IMR-90 (cell line): ENCODE results near the gene ESRRG. TPM values are rescaled to one million over a fixed set of nuclear protein-coding genes. Genes with fewer than 3 reads are reported as not detected.

Source experiments
- ATAC-seq: fragments of 200-7000 bp; cut with Tn5 transposase; 2 replicates; pipeline ENCODE4 v1.9.1; 2020; ENCODE audit warnings: low read depth, mild to moderate bottlenecking, moderate library complexity
- BruUV-seq: library from RNA; stranded (reverse); fragments of 400-500 nt; replicated peaks from 2 replicates; lab custom pipeline; 2021; lab: Mats Ljungman, UMichigan
- CTCF ChIA-PET: fragments of 300-600 bp; formaldehyde crosslinking; extraction: SDS; loops from one replicate; lab custom pipeline; 2021; ENCODE audit warnings: antibody characterized with exemption; lab: Yijun Ruan, JAX
- POLR2A ChIA-PET: fragments of 300-600 bp; sonication (Branson Sonifier 250); formaldehyde crosslinking; loops from one replicate; lab custom pipeline; 2022; ENCODE audit warnings: antibody characterized with exemption; ENCODE audit not compliant: unreplicated experiment; lab: Charles Lee
- DNase-seq: peaks from one replicate; pipeline ENCODE4 v3.0.0; 2013
- H2AFZ ChIP-seq: replicated peaks from 2 replicates; pipeline ENCODE3; 2013; ENCODE audit warnings: low read length, mild to moderate bottlenecking; ENCODE audit not compliant: poor library complexity
- H2AK5ac ChIP-seq: 2 replicates; pipeline ENCODE4 v1.6.1; 2013; ENCODE audit warnings: low read depth, low read length, inconsistent platforms
- H2AK9ac ChIP-seq: replicated peaks from 2 replicates; pipeline ENCODE3; 2013; ENCODE audit warnings: mild to moderate bottlenecking, low read depth, low read length, moderate library complexity; ENCODE audit not compliant: poor library complexity
- H2BK120ac ChIP-seq: 2 replicates; pipeline ENCODE4 v1.6.1; 2013; ENCODE audit warnings: low read depth, low read length, inconsistent platforms
- H2BK15ac ChIP-seq: 3 replicates; pipeline ENCODE4 v1.6.1; 2013; ENCODE audit warnings: low read depth, low read length, inconsistent platforms
- H2BK20ac ChIP-seq: 2 replicates; pipeline ENCODE4 v1.6.1; 2013; ENCODE audit warnings: low read depth, mild to moderate bottlenecking, inconsistent platforms, low read length, moderate library complexity
- H2BK5ac ChIP-seq: 2 replicates; pipeline ENCODE4 v1.6.1; 2013; ENCODE audit warnings: mild to moderate bottlenecking, low read depth, low read length, inconsistent platforms; ENCODE audit not compliant: poor library complexity, severe bottlenecking
- H3K14ac ChIP-seq: replicated peaks from 2 replicates; pipeline ENCODE4 v1.6.1; 2013; ENCODE audit warnings: low read depth, low read length, inconsistent platforms
- H3K18ac ChIP-seq: 2 replicates; pipeline ENCODE4 v1.6.1; 2013; ENCODE audit warnings: low read depth, low read length, control low read depth
- H3K23ac ChIP-seq: 2 replicates; pipeline ENCODE4 v1.6.1; 2013; ENCODE audit warnings: low read depth, low read length, inconsistent platforms
- H3K27ac ChIP-seq: 2 replicates; pipeline ENCODE4 v1.5.1; 2013; ENCODE audit warnings: mild to moderate bottlenecking, control low read depth, low read length; ENCODE audit not compliant: insufficient read depth
- H3K27me3 ChIP-seq: 2 replicates; pipeline ENCODE4 v1.6.1; 2013; ENCODE audit warnings: low read length; ENCODE audit not compliant: control insufficient read depth, insufficient read depth
- H3K36me3 ChIP-seq: 2 replicates; pipeline ENCODE4 v1.6.1; 2013; ENCODE audit warnings: low read length, mixed read lengths; ENCODE audit not compliant: control insufficient read depth, insufficient read depth
- H3K4ac ChIP-seq: 2 replicates; pipeline ENCODE4 v1.6.1; 2013; ENCODE audit warnings: low read depth, low read length, inconsistent platforms
- H3K4me1 ChIP-seq: 2 replicates; pipeline ENCODE4 v1.6.1; 2013; ENCODE audit warnings: low read length, mixed read lengths; ENCODE audit not compliant: control insufficient read depth, insufficient read depth
- H3K4me2 ChIP-seq: 2 replicates; pipeline ENCODE4 v1.6.1; 2013; ENCODE audit warnings: low read depth, mild to moderate bottlenecking, control low read depth, low read length, moderate library complexity
- H3K4me3 ChIP-seq: 2 replicates; pipeline ENCODE4 v1.5.1; 2013; ENCODE audit warnings: low read depth, mild to moderate bottlenecking, control low read depth, low read length, moderate library complexity; ENCODE audit not compliant: insufficient read depth
- H3K56ac ChIP-seq: 2 replicates; pipeline ENCODE4 v1.6.1; 2013; ENCODE audit warnings: low read length, inconsistent platforms; ENCODE audit not compliant: insufficient read depth; ENCODE audit errors: extremely low read depth
- H3K79me1 ChIP-seq, 2 experiments: 2 replicates each; pipeline ENCODE4 v1.6.1; 2013; ENCODE audit warnings: low read length in 2 of 2, inconsistent platforms in 1 of 2, low read depth in 1 of 2
- H3K9ac ChIP-seq: 2 replicates; pipeline ENCODE4 v1.6.1; 2013; ENCODE audit warnings: low read depth, low read length, control low read depth
- H3K9me1 ChIP-seq: 2 replicates; pipeline ENCODE4 v1.6.1; 2013; ENCODE audit warnings: low read length, inconsistent platforms; ENCODE audit not compliant: insufficient read depth
- H3K9me3 ChIP-seq: 2 replicates; pipeline ENCODE4 v1.6.1; 2013; ENCODE audit warnings: low read length; ENCODE audit not compliant: control insufficient read depth, insufficient read depth
- H4K20me1 ChIP-seq: 2 replicates; pipeline ENCODE4 v1.6.1; 2013; ENCODE audit warnings: low read length, inconsistent platforms; ENCODE audit not compliant: insufficient read depth
- H4K5ac ChIP-seq: 2 replicates; pipeline ENCODE4 v1.6.1; 2013; ENCODE audit warnings: mild to moderate bottlenecking, low read depth, low read length, control low read depth
- H4K8ac ChIP-seq, 2 experiments: 2 replicates each; pipeline ENCODE4 v1.6.1; 2013; ENCODE audit warnings: low read depth in 2 of 2, low read length in 2 of 2, control low read depth in 1 of 2, inconsistent platforms in 1 of 2
- H4K91ac ChIP-seq: 2 replicates; pipeline ENCODE4 v1.6.1; 2013; ENCODE audit warnings: low read depth, low read length, inconsistent platforms; ENCODE audit not compliant: insufficient read depth
- BHLHE40 ChIP-seq: fragments of 150-350 bp; IDR thresholded peaks from 2 replicates; pipeline ENCODE4 v1.6.1; 2016; ENCODE audit warnings: mild to moderate bottlenecking, low read depth, low read length
- CEBPB ChIP-seq: IDR thresholded peaks from 2 replicates; pipeline ENCODE4 v1.6.1; 2012; ENCODE audit warnings: low read depth, low read length, improper control_type of control experiment
- CHD1 ChIP-seq: IDR thresholded peaks from 2 replicates; pipeline ENCODE4 v1.6.1; 2012; ENCODE audit warnings: low read depth, low read length, improper control_type of control experiment
- FOS ChIP-seq: fragments of 150-350 bp; IDR thresholded peaks from 2 replicates; pipeline ENCODE4 v1.6.1; 2016; ENCODE audit warnings: low read depth, low read length
- MAFK ChIP-seq: IDR thresholded peaks from 2 replicates; pipeline ENCODE4 v1.6.1; 2012; ENCODE audit warnings: low read depth, low read length, improper control_type of control experiment
- MAZ ChIP-seq: IDR thresholded peaks from 2 replicates; pipeline ENCODE4 v1.6.1; 2012; ENCODE audit warnings: low read depth, mild to moderate bottlenecking, low read length, improper control_type of control experiment, moderate library complexity, borderline replicate concordance
- MXI1 ChIP-seq: IDR thresholded peaks from 2 replicates; pipeline ENCODE4 v1.6.1; 2012; ENCODE audit warnings: low read depth, mild to moderate bottlenecking, low read length, moderate library complexity, borderline replicate concordance
- NFE2L2 ChIP-seq: fragments of 150-350 bp; IDR thresholded peaks from 2 replicates; pipeline ENCODE4 v1.6.1; 2016; ENCODE audit warnings: low read depth, mild to moderate bottlenecking, low read length
- POLR2A ChIP-seq: IDR thresholded peaks from 2 replicates; pipeline ENCODE4 v1.6.1; 2012; ENCODE audit warnings: mild to moderate bottlenecking, low read depth, low read length
- RAD21 ChIP-seq: IDR thresholded peaks from 2 replicates; pipeline ENCODE4 v1.6.1; 2012; ENCODE audit warnings: low read length, improper control_type of control experiment
- RCOR1 ChIP-seq: IDR thresholded peaks from 2 replicates; pipeline ENCODE4 v1.6.1; 2012; ENCODE audit warnings: mild to moderate bottlenecking, low read length, improper control_type of control experiment; ENCODE audit not compliant: insufficient replicate concordance
- RFX5 ChIP-seq: IDR thresholded peaks from 2 replicates; pipeline ENCODE4 v1.8.0; 2012; ENCODE audit warnings: low read depth, mild to moderate bottlenecking, low read length, moderate library complexity
- SMC3 ChIP-seq: fragments of 150-350 bp; IDR thresholded peaks from 2 replicates; pipeline ENCODE4 v1.6.1; 2016; ENCODE audit warnings: low read depth, mild to moderate bottlenecking, antibody characterized with exemption, low read length, moderate library complexity
- WGBS, 2 experiments: methylation state at CpG; one replicate each; pipeline versions ENCODE4 v1.1.5 to v1.1.7; 2013; ENCODE audit warnings: missing lambda C conversion rate in 2 of 2; ENCODE audit not compliant: insufficient read length in 1 of 2; ENCODE audit errors: extremely low coverage in 2 of 2; 5-methylcytosine and 5-hydroxymethylcytosine counted together
- dilution Hi-C: fragments of 300-500 bp; cut with HindIII; formaldehyde crosslinking; loops from one replicate; pipeline ENCODE4 v1.14.3; 2018; ENCODE audit warnings: low sequenced_read_pairs; ENCODE audit not compliant: unreplicated experiment
- in situ Hi-C: fragments of 300-500 bp; cut with MboI; formaldehyde crosslinking; loops from 3 replicates; pipeline ENCODE4 v1.14.3; 2019; ENCODE audit warnings: low sequenced_read_pairs, inconsistent platforms, mixed read lengths
- intact Hi-C: fragments of 100-400 bp; cut with micrococcal nuclease; formaldehyde crosslinking; loops from 2 replicates; pipeline ENCODE4 v1.10.0; 2022
- polyA plus RNA-seq, 3 experiments: library from polyadenylated mRNA; depleted of rRNA; stranded (reverse); fragments of >200 nt; gene quantifications; 2 replicates each; pipeline ENCODE4 v1.2.3, GENCODE V29; 2012; ENCODE audit warnings: low replicate concordance in 1 of 3
- total RNA-seq: library from RNA; depleted of rRNA; stranded (reverse); fragments of >200 nt; gene quantifications from 2 replicates; pipeline ENCODE4 v1.2.3, GENCODE V29; 2012
- TF ChIP-seq, protein P1 (sequence below): fragments of 150-350 bp; IDR thresholded peaks from 2 replicates; pipeline ENCODE4 v1.6.1; 2016; ENCODE audit warnings: low read depth, mild to moderate bottlenecking, low read length, moderate library complexity, borderline replicate concordance
- TF ChIP-seq, protein P2 (sequence below): fragments of 150-350 bp; IDR thresholded peaks from 2 replicates; pipeline ENCODE4 v1.6.1; 2017; ENCODE audit warnings: mild to moderate bottlenecking, antibody characterized with exemption, low read length, low read depth
- TF ChIP-seq, protein P3 (sequence below): conservative IDR thresholded peaks from 2 replicates; pipeline ENCODE4 v1.5.1; 2012; ENCODE audit warnings: mild to moderate bottlenecking, low read depth, low read length, improper control_type of control experiment

Gene ESRRG
- total and polyA plus RNA-seq, 2 of the 4 experiments (the other 2 are of a cell fraction) = 0.17 to 0.54 TPM

DNA sequence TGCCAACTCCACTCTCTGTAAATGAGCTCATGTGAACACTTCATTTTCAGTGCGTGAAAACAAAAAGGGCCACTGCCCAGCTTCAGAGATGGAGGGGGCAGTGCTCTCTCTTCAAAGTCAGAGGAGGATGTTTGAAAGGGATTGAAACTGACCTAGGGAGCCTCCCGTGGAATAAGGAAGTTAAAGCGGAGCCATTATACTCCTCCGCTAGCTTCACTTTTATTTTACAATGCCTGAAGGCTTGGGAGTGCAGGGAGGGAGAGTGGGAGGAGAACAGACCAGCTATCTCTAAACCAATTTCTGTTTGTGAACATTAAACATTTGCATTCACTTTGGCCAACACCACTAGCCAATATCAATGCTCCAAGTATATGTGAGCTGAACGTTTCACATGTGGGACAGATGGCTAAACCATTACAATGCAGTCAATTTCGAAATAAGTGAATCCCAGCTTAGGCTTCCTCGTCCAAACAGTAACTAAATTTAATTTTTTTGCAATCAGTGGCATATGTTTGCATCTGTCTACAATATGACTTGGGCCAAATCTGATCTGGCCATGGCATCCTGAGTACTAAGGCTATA, 126.9 kb downstream of the ESRRG start:
- Histone ChIP-seq H3K23ac (no peak overlapping the region), H4K91ac (no peak overlapping the region), H4K5ac (peak overlapping the region; percentile 44; the same call in 1 of the 2 replicates), H4K8ac (no peak overlapping the region), H2AFZ (no peak overlapping the region), H3K4me2 (no peak overlapping the region), H3K27me3 (no peaks in the 10 kb centered on the region), H3K4me1 (no peaks in the 10 kb centered on the region), H4K20me1 (no peaks in the 10 kb centered on the region), H2AK9ac (no peak overlapping the region), H2BK5ac (no peak overlapping the region), H2BK120ac (no peak overlapping the region), H3K14ac (no peak overlapping the region), H2BK15ac (no peak overlapping the region), H3K79me1 (no peaks in the 10 kb centered on the region), H3K9me3 (no peaks in the 10 kb centered on the region), H3K9me1 (no peaks in the 10 kb centered on the region), H3K4ac (no peak overlapping the region), H2AK5ac (no peak overlapping the region), H2BK20ac (no peak overlapping the region), H3K18ac (no peak overlapping the region; the same call in 1 of the 2 replicates), H3K36me3 (no peaks in the 10 kb centered on the region), H3K27ac (peak overlapping the region; percentile 14; the same call in 1 of the 2 replicates), H3K9ac (no peak overlapping the region), H3K4me3 (no peak overlapping the region), H3K56ac (no peak overlapping the region)
- CTCF ChIA-PET = no interaction called here
- no TSS peak for BruUV-seq
- ATAC-seq = no peak
- no peak for TF ChIP-seq CHD1
- TF ChIP-seq, protein P1, sequence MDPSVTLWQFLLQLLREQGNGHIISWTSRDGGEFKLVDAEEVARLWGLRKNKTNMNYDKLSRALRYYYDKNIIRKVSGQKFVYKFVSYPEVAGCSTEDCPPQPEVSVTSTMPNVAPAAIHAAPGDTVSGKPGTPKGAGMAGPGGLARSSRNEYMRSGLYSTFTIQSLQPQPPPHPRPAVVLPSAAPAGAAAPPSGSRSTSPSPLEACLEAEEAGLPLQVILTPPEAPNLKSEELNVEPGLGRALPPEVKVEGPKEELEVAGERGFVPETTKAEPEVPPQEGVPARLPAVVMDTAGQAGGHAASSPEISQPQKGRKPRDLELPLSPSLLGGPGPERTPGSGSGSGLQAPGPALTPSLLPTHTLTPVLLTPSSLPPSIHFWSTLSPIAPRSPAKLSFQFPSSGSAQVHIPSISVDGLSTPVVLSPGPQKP = no peak
- TF ChIP-seq, protein P2, sequence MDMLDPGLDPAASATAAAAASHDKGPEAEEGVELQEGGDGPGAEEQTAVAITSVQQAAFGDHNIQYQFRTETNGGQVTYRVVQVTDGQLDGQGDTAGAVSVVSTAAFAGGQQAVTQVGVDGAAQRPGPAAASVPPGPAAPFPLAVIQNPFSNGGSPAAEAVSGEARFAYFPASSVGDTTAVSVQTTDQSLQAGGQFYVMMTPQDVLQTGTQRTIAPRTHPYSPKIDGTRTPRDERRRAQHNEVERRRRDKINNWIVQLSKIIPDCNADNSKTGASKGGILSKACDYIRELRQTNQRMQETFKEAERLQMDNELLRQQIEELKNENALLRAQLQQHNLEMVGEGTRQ = no peak
- no peak for TF ChIP-seq SMC3
- TF ChIP-seq RFX5 = no peak
- TF ChIP-seq MAZ = no peak
- TF ChIP-seq MXI1 = no peak
- TF ChIP-seq RAD21 = no peak
- no peak for TF ChIP-seq RCOR1
- TF ChIP-seq, protein P3, sequence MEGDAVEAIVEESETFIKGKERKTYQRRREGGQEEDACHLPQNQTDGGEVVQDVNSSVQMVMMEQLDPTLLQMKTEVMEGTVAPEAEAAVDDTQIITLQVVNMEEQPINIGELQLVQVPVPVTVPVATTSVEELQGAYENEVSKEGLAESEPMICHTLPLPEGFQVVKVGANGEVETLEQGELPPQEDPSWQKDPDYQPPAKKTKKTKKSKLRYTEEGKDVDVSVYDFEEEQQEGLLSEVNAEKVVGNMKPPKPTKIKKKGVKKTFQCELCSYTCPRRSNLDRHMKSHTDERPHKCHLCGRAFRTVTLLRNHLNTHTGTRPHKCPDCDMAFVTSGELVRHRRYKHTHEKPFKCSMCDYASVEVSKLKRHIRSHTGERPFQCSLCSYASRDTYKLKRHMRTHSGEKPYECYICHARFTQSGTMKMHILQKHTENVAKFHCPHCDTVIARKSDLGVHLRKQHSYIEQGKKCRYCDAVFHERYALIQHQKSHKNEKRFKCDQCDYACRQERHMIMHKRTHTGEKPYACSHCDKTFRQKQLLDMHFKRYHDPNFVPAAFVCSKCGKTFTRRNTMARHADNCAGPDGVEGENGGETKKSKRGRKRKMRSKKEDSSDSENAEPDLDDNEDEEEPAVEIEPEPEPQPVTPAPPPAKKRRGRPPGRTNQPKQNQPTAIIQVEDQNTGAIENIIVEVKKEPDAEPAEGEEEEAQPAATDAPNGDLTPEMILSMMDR = no peak
- no peak for TF ChIP-seq BHLHE40
- TF ChIP-seq NFE2L2 = no peak
- no peak for TF ChIP-seq MAFK
- no peak for TF ChIP-seq CEBPB
- TF ChIP-seq POLR2A = no peak
- no peak for TF ChIP-seq FOS
- WGBS, 2 experiments = 80% methylated on average over 1 of the region's 7 CpGs; no CpG with 5 or more reads in 1 of the 2 experiments
- intact Hi-C loops (no loop called here), in situ Hi-C loops (no loop called here), dilution Hi-C loops (no loop called here)
- POLR2A ChIA-PET = no interaction called here
- DNase-seq = peak; percentile 9
